ENCODE data around the gene TMEM14A. TPM values are rescaled to one million over a fixed set of nuclear protein-coding genes. Genes with fewer than 3 reads are reported as not detected.

The TMEM14A gene
- total RNA-seq, 1 experiment from 2014 or later, result 7.3 TPM

DNA sequence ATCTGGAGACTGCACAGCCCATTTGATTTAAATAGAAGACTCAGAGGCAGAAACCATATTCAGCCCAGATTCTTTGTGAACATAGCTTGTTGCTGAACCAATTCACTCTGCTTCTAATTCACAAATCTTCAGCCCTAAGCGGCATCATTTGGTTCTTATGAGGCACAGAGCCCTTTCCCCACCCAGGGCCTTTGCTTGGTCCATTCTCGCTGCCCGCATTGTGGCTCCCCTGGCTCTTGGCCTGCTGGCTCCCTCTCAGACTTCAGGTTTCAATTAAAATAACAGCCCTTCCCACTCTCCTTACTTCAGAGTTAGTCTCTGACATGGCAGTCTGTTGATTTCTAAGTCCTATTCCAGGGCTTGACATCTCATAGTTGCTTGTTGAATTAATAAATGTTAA lies 9.4 kb upstream of the TMEM14A start:
- Histone ChIP-seq H2BK5ac (ENCODE audit: insufficient read length, low read length) (no peak overlapping the region), H3K9me3 (ENCODE audit: control insufficient read depth, low read depth, low read length) (no peaks in the 10 kb centered on the region), H2AK5ac (ENCODE audit: insufficient read length, low read length) (no peak overlapping the region), H3K27ac (ENCODE audit: insufficient read length, low read depth, low read length) (no peak overlapping the region), H4K91ac (ENCODE audit: insufficient read length, low read depth, low read length) (no peak overlapping the region), H4K20me1 (ENCODE audit: control insufficient read depth, insufficient read depth, insufficient read length) (no peaks in the 10 kb centered on the region), H4K8ac (replicated peaks; ENCODE audit: insufficient read length, low read depth, low read length) (no peak overlapping the region), H3K4ac (ENCODE audit: low read depth, low read length) (no peak overlapping the region), H3T11ph (ENCODE audit: low read length) (no peak overlapping the region), H2BK120ac (ENCODE audit: low read depth, low read length, poor library complexity, severe bottlenecking) (no peak overlapping the region), H3K23me2 (ENCODE audit: insufficient read length, low read depth, low read length, poor library complexity, severe bottlenecking) (peaks cover 13% of the 10 kb centered on the region), H4K5ac (ENCODE audit: insufficient read length, low read depth, low read length) (no peak overlapping the region), H2BK15ac (ENCODE audit: low read depth, low read length) (no peak overlapping the region), H3K79me1 (ENCODE audit: insufficient read depth, low read depth, low read length, poor library complexity, severe bottlenecking) (no peaks in the 10 kb centered on the region), H2AFZ (ENCODE audit: low read length) (no peak overlapping the region), H3K56ac (ENCODE audit: insufficient read length, low read depth, low read length) (no peak overlapping the region), H3K14ac (ENCODE audit: insufficient read depth, low read length) (no peak overlapping the region), H3K9ac (ENCODE audit: extremely low read depth, insufficient read length, low read length) (no peak overlapping the region), H3K27me3 (ENCODE audit: insufficient read depth, low read length) (peaks cover 5% of the 10 kb centered on the region; the same call in 1 of the 2 replicates), H3K79me2 (ENCODE audit: insufficient read depth, low read length) (no peaks in the 10 kb centered on the region), H2BK12ac (ENCODE audit: insufficient read length, low read depth, low read length) (no peak overlapping the region), H3K4me1 (ENCODE audit: insufficient read depth, low read length) (peaks cover 4% of the 10 kb centered on the region; the same call in 1 of the 2 replicates), H3K4me2 (ENCODE audit: insufficient read depth, insufficient read length, low read length) (no peak overlapping the region), H3K23ac (ENCODE audit: insufficient read length, low read depth, low read length) (no peak overlapping the region), H2BK20ac (ENCODE audit: low read depth, low read length, poor library complexity, severe bottlenecking) (no peak overlapping the region), H3K18ac (ENCODE audit: insufficient read length, low read depth, low read length) (no peak overlapping the region)
- no CpG with 5 or more reads among the region's 3 CpGs for WGBS (ENCODE audit: extremely low coverage, insufficient read length, low lambda C conversion rate)
- no peak for DNase-seq
- H3K36me3 Mint-ChIP-seq (ENCODE audit: insufficient read depth in 1 of 3, low read depth in 3 of 3), result peaks cover 4 to 11% (median 7%) of the 10 kb centered on the region in 3 experiments
- no peaks in the 10 kb centered on the region for H3K4me1 Mint-ChIP-seq
- H3K27ac Mint-ChIP-seq, result no peak overlapping the region
- TF ChIP-seq, protein P1, sequence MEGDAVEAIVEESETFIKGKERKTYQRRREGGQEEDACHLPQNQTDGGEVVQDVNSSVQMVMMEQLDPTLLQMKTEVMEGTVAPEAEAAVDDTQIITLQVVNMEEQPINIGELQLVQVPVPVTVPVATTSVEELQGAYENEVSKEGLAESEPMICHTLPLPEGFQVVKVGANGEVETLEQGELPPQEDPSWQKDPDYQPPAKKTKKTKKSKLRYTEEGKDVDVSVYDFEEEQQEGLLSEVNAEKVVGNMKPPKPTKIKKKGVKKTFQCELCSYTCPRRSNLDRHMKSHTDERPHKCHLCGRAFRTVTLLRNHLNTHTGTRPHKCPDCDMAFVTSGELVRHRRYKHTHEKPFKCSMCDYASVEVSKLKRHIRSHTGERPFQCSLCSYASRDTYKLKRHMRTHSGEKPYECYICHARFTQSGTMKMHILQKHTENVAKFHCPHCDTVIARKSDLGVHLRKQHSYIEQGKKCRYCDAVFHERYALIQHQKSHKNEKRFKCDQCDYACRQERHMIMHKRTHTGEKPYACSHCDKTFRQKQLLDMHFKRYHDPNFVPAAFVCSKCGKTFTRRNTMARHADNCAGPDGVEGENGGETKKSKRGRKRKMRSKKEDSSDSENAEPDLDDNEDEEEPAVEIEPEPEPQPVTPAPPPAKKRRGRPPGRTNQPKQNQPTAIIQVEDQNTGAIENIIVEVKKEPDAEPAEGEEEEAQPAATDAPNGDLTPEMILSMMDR (conservative IDR thresholded peaks at IDR 0.05), result no peak
- no peak overlapping the region for H3K4me3 Mint-ChIP-seq
- H3K9me3 Mint-ChIP-seq, result peaks cover 12 to 15% of the 10 kb centered on the region in 2 experiments
- H3K27me3 Mint-ChIP-seq (ENCODE audit: low read depth), result no peaks in the 10 kb centered on the region; the same call in 1 of the 2 replicates
